ENCODE results near the gene TMEM151B. TPM values are rescaled to one million over a fixed set of nuclear protein-coding genes. Genes with fewer than 3 reads are reported as not detected.

The TMEM151B gene
- total RNA-seq, 2 donors from 2014 or later, result 0.12 to 0.19 TPM

- Histone ChIP-seq H3K27me3 (peaks cover 32% of the 10 kb centered on the region), H3K27ac (no peak overlapping the region), H3K4me3 (no peak overlapping the region), H3K9ac (ENCODE audit: low read depth in 2 of 2, low read length in 2 of 2) (no peak overlapping the region), H3K4me1 (no peaks in the 10 kb centered on the region), H3K9me3 (no peaks in the 10 kb centered on the region), H3K36me3 (no peaks in the 10 kb centered on the region)
- peak; percentile 68 for DNase-seq
- peak; percentile 88 for TF ChIP-seq CTCF (IDR thresholded peaks at IDR 0.05)
- intact Hi-C loops (cut with DNase I), result loop anchor here (2.0 kb wide), 2 partner anchors 37 to 71 kb away; no protein-coding TSS in a partner anchor
Measured at GRCh38 chr6:44268095-44268628, 2.1 kb upstream of the TMEM151B start.

GRCh38 chr6:44269178-44269920 lies 901 bp upstream of the TMEM151B start:
- no peak for DNase-seq
- no peaks in the 10 kb centered on the region for H3K36me3 ChIP-seq
- no peak overlapping the region for H3K9ac ChIP-seq (ENCODE audit: low read depth in 2 of 2, low read length in 2 of 2)
- H3K9me3 ChIP-seq, result no peaks in the 10 kb centered on the region
- intact Hi-C loops (cut with DNase I), result loop anchor here (2.0 kb wide), 2 partner anchors 35 to 69 kb away; no protein-coding TSS in a partner anchor
- no peaks in the 10 kb centered on the region for H3K4me1 ChIP-seq
- H3K4me3 ChIP-seq, result no peak overlapping the region
- H3K27ac ChIP-seq, result no peak overlapping the region
- TF ChIP-seq CTCF (IDR thresholded peaks at IDR 0.05), result no peak
- H3K27me3 ChIP-seq, result peaks cover 33% of the 10 kb centered on the region

GRCh38 chr6:44270526-44271405 lies 516 bp downstream of the TMEM151B start:
- Histone ChIP-seq H3K4me1 (peaks cover 3% of the 10 kb centered on the region), H3K4me3 (no peak overlapping the region), H3K9ac (ENCODE audit: low read depth in 2 of 2, low read length in 2 of 2) (no peak overlapping the region), H3K27ac (no peak overlapping the region), H3K9me3 (no peaks in the 10 kb centered on the region), H3K27me3 (peaks cover 40% of the 10 kb centered on the region), H3K36me3 (no peaks in the 10 kb centered on the region)
- DNase-seq, result no peak
- TF ChIP-seq CTCF (IDR thresholded peaks at IDR 0.05), result no peak
- intact Hi-C loops (cut with DNase I), result no loop called here

GRCh38 chr6:44271406-44271723 lies 1.1 kb downstream of the TMEM151B start:
- intact Hi-C loops (cut with DNase I), result no loop called here
- H3K27ac ChIP-seq, result no peak overlapping the region
- peaks cover 4% of the 10 kb centered on the region for H3K4me1 ChIP-seq
- H3K9me3 ChIP-seq, result no peaks in the 10 kb centered on the region
- no peak for TF ChIP-seq CTCF (IDR thresholded peaks at IDR 0.05)
- no peak overlapping the region for H3K9ac ChIP-seq (ENCODE audit: low read depth in 2 of 2, low read length in 2 of 2)
- H3K27me3 ChIP-seq, result peaks cover 46% of the 10 kb centered on the region
- H3K36me3 ChIP-seq, result no peaks in the 10 kb centered on the region
- H3K4me3 ChIP-seq, result no peak overlapping the region
- DNase-seq, result no peak

GRCh38 chr6:44271914-44272313 lies 1.7 kb downstream of the TMEM151B start:
- intact Hi-C loops (cut with DNase I), result no loop called here
- Histone ChIP-seq H3K36me3 (no peaks in the 10 kb centered on the region), H3K27me3 (peaks cover 49% of the 10 kb centered on the region), H3K9ac (ENCODE audit: low read depth in 2 of 2, low read length in 2 of 2) (no peak overlapping the region), H3K9me3 (no peaks in the 10 kb centered on the region), H3K4me1 (peaks cover 4% of the 10 kb centered on the region), H3K27ac (no peak overlapping the region), H3K4me3 (no peak overlapping the region)
- TF ChIP-seq CTCF (IDR thresholded peaks at IDR 0.05), result no peak
- DNase-seq, result no peak

Measured in colonic mucosa (tissue), 4 donors.